Epithelial cell of proximal tubule (primary cell): ENCODE measurements around the gene PCDHGA6. TPM values are rescaled to one million over a fixed set of nuclear protein-coding genes. Genes with fewer than 3 reads are reported as not detected.
"Not testable (repeated sequence)": the region's sequence is repeated elsewhere in the genome, so short reads cannot be mapped to it uniquely, and the experiment has no call there.

Experiments
- DNase-seq: peaks from one replicate; pipeline ENCODE4 v3.0.0-alpha.2; 2011; ENCODE audit warnings: low read depth
- H3K4me3 ChIP-seq: 2 replicates; pipeline ENCODE4 v1.5.1; 2011; ENCODE audit warnings: low read depth, mild to moderate bottlenecking, low read length
- CTCF ChIP-seq: conservative IDR thresholded peaks from 2 replicates; pipeline ENCODE4 v1.5.1; 2012; ENCODE audit warnings: low read depth, mild to moderate bottlenecking, low read length
- total RNA-seq: library from RNA; depleted of rRNA; stranded (reverse); fragments of >200 nt; gene quantifications from 2 replicates; pipeline ENCODE4 v1.2.3, GENCODE V29; 2015

The PCDHGA6 gene
- total RNA-seq, 1 donor from 2014 or later, result 0.35 TPM

- no peak for TF ChIP-seq CTCF
- no peak overlapping the region for H3K4me3 ChIP-seq
- no peak for DNase-seq
Measured at GRCh38 chr5:141389153-141390042, 15.7 kb downstream of the PCDHGA6 start.

- TF ChIP-seq CTCF, result peak; percentile 26
- no peak for DNase-seq
- H3K4me3 ChIP-seq, result no peak within 1 kb of the TSS
Measured at GRCh38 chr5:141392429-141393198, 18.9 kb downstream of the PCDHGA6 start, which contains the start of gene PCDHGA8. TSS of gene PCDHGA8 (plus strand) at chr5:141392633. CDS start at chr5:141392814, 181 bp downstream.

GRCh38 chr5:141393267-141393666, 19.6 kb downstream of the PCDHGA6 start:
- DNase-seq, result no peak
- no peak overlapping the region for H3K4me3 ChIP-seq
- no peak for TF ChIP-seq CTCF

- H3K4me3 ChIP-seq, DNase-seq: not testable (repeated sequence)
Measured at GRCh38 chr5:141394401-141395187, 20.9 kb downstream of the PCDHGA6 start.

GRCh38 chr5:141397756-141398551, 24.3 kb downstream of the PCDHGA6 start, which contains the start of gene PCDHGB5:
TSS of gene PCDHGB5 (plus strand) at chr5:141397947. CDS start at chr5:141398128, 181 bp downstream.
- peak within 1 kb of the TSS; percentile 52 for H3K4me3 ChIP-seq
- TF ChIP-seq CTCF, result peak; percentile 65
- DNase-seq, result not testable (repeated sequence)

- H3K4me3 ChIP-seq, result no peak overlapping the region
- TF ChIP-seq CTCF, result no peak
- DNase-seq, result no peak
Measured at GRCh38 chr5:141398608-141399007, 24.9 kb downstream of the PCDHGA6 start.
